GM19397 (cell line): ENCODE data around the gene MFSD12.

Source experiments
- ATAC-seq: cut with Tn5 transposase; IDR thresholded peaks from one replicate; pipeline ENCODE4 v1.9.1; 2021; ENCODE audit warnings: mild to moderate bottlenecking, moderate library complexity; ENCODE audit not compliant: unreplicated experiment

The MFSD12 gene

DNA sequence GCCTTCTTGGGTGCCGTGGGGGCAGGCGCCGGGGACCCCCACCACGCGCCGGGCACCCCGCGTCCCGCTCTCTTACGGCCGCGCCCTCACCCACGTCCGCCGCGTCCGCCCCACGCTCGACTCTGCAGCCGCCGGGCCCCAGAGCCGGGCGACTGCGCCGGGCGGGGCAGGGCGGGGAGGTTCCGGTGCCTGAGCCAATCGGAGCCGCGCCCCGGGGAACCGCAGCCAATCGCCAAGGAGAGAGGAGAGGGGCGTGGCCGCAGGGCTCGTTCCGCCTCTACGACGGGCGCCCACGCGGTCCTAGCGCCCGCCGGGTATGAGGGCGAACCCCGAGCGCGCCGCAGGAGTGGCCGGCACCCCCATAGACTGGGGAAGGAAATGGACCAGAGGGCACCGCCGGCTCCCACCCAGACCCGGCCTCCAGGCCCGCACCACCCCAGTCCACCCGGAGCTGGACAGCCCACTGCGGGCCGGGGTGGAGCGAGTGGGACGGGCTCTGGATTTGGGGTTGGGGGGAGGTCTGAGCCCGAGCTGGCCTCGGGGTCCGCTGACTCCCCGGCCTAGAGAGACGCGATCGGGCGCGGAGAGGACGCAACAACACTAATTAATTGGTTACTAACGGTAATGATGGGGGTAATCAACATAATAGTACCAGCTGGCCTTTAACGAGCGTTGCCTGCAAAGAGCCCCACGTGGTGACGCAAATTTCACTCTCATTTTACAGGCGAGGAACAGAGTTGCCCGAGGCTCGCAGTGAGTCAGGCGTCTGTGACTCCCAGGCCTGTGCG lies at the start of gene MFSD12:
Gene MFSD12 (minus strand): TSS at position 126 of the 788 bp plus-strand sequence. CDS start 183 bp downstream, outside the sequence.
- peak; percentile 85 for ATAC-seq

DNA sequence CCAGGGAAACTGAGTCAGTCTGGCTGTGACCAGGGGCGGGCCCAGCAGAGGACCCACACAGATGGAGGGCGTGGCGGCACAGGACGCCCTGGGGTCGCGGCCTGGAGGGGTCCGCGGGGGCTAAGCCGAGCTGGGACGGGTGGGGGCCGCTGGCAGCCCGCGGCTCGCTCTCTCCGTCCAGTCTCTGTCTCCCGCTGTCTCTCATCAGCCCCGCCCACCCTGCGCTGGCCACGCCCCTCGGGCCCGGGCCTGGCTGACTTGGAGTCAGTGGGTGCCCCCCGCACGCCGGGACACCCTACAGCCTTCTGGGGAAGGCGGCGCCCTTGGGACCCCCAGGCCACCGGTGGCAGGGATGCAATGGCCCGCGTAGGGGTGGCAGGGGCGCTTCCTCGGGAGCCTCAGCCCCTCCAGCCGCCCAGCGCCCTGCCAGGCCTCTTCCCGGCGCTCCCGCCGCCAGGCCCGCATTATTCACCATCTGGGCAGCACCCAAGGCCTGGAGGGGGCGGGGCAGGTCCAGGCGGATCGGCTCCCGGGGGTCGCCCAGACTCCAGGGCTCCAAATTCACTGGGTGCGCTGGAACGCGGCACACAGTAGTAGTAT lies 49.4 kb upstream of the MFSD12 start, which contains the start of gene TBXA2R:
Gene TBXA2R (minus strand): TSS at position 186 of the 600 bp plus-strand sequence. CDS start 6,241 bp downstream, outside the sequence.
- ATAC-seq: no peak

- ATAC-seq: no peak
Measured at GRCh38 chr19:3606174-3606689, 48.8 kb upstream of the MFSD12 start.

GRCh38 chr19:3605770-3606169 lies 48.4 kb upstream of the MFSD12 start:
- ATAC-seq: no peak

DNA sequence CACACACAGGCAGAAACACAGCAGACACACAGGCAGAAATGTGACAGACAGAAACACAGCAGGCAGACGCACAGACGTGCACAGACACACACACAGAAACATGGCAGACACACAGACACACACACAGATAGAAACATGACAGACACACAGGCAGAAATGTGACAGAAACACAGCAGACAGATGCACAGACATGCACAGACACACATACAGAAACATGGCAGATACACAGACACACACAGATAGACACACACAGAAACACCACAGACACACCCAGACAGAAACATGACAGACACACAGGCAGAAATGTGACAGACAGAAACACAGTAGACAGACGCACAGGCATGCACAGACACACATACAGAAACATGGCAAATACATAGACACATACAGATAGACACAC lies 48.0 kb upstream of the MFSD12 start:
- ATAC-seq: no peak

- ATAC-seq: no peak
Measured at GRCh38 chr19:3604987-3605343, 47.6 kb upstream of the MFSD12 start.

DNA sequence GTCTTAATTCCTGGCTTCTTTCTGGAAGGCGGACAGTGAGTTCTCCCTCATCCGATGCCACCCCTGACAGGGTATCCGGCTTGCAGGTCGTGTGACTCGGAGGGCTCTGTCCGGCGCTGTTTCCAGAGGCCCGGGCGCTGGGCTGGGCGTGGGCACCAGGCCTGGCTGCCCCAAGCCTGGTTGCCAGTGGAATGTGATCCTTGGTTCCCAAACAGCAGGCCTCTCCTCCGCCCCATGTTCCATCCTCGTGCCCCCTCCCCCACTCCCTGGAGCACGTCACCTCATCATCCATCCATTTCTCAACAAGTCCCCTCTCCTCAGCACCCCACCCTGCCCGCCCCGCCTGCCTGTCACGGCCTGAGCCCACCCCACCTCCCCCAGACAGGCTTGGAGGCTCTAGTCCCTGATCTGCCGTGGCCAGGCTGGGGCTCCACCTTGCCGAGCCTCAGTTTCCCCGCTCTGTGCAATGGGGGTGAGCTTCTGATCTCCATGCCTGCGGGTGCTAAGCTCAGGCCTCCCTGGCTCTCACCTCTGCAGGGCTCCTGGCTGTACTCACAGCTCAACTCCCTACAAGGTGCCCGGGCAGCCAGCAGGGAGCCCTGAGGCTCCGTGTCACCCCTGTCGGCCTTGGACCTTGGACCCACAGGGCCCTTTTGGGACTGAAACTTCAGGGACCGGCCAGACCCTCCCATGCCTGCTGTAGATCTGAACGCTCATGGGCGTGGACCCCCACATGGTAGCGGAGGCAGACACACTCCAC lies 47.0 kb upstream of the MFSD12 start:
- ATAC-seq: no peak

DNA sequence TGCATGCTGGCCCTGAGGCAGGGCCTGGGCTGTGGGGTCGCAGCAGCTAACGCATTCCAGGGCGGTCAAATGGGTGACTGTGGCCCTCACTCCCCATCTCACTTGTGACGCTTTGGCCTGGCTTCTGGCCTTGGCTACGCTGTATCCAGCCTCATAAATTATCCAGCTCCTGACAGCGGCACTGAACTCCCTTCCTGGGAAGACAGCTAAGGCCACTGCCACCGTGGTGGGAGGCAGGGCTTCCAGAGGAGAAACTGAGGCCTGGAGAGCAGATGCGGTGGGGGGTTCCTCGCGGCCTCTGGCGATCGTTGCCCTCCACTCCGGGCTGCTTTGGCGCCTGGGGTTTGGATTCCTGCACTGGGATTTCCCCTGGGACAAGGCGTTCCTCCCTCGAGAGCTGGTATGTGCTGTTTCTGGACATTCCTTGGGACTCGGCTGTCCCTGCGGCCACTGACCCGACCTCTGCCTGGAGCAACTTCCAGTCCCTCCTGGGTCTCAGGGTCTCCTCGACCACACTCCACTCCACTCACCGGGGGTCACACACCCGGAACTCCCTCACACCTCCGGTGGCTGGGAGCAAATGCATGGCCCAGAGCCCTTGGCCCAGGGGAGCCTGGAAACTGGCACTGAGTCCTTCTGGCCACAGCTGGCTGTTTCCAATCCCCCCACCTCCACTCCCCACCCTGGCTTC lies 45.9 kb upstream of the MFSD12 start:
- ATAC-seq: no peak

DNA sequence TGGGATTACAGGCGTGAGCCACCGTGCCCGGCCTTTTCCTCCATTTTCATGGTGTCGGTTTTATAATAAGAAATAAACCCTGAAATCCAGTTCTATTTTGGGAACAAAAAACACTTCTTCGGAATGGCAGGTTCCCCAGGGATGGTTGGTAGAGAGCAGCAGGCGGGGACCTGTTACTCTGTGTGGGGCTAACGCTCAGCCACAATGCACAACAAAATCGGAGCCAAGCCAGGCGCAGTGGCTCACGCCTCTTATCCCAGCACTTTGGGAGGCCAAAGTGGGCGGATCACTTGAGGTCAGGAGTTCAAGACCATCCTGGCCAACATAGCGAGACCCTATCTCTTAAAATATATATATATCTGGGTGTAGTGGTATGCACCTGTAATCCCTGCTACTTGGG lies 43.6 kb upstream of the MFSD12 start:
- no peak for ATAC-seq

DNA sequence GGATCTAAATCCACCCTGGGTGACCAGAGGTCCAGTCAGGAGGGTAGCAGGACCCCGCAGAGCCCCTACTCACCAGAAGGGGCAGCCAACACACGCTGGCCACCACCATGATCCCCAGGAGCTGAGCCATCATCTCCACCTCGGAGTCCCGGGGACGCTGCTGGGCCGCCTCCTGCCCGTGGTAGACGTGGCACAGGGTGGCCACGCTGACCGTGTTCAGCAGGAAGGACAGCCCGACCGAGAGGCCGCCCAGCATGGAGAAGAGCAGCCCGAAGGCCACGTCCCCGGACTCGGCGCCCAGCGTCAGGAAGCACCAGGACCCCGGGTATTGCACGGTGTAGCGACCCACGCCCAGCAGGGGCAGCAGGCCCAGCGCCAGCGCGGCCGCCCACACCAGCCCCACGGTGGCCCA lies 42.4 kb upstream of the MFSD12 start:
- no peak for ATAC-seq

GRCh38 chr19:3595521-3596061 lies 38.2 kb upstream of the MFSD12 start:
- ATAC-seq: no peak

DNA sequence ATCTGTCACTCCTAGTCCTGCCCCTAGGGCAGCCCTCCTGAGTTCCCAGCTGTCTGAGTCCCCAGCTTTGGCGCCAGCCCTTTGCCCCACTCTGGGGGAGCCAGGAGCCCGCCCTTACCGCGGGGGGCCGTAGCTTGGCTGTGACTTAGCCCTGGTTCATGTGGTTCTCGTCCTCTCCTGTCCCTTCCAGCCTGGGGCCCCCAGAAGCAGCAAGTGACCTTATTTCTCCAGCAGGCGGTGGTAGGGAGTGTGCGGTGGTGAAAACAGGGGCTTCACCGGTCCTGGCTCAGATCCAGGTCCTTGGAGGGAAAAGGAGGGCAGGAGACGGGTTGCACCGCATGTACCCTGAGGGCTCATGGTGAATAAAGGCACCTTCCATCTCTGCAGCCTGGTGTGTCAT lies 35.8 kb upstream of the MFSD12 start:
- no peak for ATAC-seq

GRCh38 chr19:3591876-3592613 lies 34.7 kb upstream of the MFSD12 start:
- ATAC-seq: no peak

GRCh38 chr19:3590991-3591659 lies 33.7 kb upstream of the MFSD12 start:
- ATAC-seq: no peak

DNA sequence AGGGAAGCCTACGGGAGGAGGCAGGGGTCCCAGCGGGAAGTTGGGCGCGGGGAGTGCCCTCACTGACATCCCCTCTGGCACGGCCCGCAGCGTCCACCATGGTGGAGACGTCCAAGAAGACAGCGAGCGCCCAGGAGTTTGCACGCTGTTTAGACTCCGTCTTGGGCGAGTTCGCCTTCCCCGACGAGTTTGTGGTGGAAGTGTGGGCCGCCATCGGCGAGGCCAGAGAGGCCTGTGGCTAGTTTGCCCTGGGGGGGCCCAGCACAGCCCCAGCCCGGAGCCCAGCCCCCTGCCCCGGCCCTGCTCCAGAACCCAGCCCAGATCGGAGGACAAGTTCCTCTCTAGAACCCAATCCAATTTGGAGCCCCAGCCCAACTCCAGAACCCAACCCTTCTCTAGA lies 32.6 kb upstream of the MFSD12 start:
- no peak for ATAC-seq

- no peak for ATAC-seq
Measured at GRCh38 chr19:3589439-3589838, 32.1 kb upstream of the MFSD12 start.

GRCh38 chr19:3586707-3587346 lies 29.4 kb upstream of the MFSD12 start:
- no peak for ATAC-seq

DNA sequence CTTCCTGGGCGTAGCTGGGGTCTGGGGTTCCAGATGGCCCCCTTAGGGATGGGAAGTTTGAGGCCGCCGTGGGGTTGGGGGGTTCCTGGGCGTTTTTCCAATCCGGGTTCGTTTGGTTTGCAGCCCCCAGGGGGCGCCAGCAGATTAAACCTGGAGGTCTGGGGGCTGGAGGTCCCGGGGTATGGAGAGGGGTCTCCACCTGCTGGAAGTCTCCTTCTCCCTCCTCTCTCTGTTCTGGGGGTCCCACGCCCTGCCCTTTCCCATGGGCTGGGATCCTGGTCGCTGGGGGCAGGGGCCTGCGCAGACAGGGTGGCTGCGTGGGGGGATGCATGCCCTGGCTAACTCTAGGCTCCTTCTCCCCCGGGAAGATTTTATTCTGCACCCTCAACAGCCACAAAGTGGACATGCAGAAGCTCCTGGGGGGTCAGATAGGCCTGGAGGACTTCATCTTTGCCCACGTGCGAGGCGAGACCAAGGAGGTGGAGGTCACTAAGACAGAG lies 28.8 kb upstream of the MFSD12 start:
- ATAC-seq: no peak
